Measurements from ENCODE around the gene SLC2A4RG.
A peak's percentile ranks its signal among the peaks of the same experiment; 100 is the strongest.
"Not testable (repeated sequence)": the region's sequence is repeated elsewhere in the genome, so short reads cannot be mapped to it uniquely, and the experiment has no call there.

Gene SLC2A4RG

DNA sequence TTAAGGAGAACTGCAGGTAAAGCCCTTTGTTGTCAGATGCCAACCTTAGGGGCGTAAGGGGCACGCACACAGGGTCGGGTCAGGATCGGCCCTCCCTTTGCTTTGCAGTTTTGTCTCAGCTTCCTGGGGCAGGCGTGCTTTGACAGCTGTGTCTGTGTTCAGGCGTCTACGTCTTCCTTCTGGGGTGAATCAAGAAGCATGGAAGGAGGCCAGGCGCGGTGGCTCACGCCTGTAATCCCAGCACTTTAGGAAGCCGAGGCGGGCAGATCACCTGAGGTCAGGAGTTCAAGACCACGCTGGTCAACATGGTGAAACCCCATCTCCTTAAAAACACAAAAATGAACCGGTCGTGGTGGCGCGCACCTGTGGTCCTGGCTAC is 30.4 kb upstream of the SLC2A4RG start:
- DNase-seq (ENCODE audit: insufficient read length, low spot score), result no peak
- FAIRE-seq, result no peak

DNA sequence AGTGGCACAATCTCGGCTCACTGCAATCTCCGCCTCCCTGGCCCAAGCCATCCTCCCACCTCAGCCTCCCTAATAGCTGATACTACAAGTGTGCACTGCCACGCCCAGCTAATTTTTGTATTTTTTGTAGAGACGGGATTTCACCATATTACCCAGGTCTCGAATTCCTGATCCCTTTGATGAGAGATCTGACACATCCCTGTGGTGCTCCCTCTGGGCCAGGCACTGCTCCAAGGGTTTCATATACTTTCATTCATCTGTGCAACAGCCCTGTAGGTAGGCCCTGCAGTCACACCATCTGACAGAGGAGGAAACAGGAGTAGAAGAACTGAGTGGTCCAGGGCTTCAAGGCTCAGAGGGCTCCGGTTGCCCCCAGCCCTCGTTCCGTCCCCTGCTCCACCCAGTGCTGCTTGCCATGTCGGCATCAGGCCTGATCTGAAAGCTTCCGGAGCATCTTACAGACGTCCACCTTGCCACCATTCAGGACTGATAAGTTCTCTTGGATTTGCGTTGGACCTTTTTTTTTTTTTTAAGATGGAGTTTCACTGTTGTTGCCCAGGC is 28.4 kb upstream of the SLC2A4RG start:
- FAIRE-seq (no peak), DNase-seq (ENCODE audit: insufficient read length, low spot score) (no peak)

DNA sequence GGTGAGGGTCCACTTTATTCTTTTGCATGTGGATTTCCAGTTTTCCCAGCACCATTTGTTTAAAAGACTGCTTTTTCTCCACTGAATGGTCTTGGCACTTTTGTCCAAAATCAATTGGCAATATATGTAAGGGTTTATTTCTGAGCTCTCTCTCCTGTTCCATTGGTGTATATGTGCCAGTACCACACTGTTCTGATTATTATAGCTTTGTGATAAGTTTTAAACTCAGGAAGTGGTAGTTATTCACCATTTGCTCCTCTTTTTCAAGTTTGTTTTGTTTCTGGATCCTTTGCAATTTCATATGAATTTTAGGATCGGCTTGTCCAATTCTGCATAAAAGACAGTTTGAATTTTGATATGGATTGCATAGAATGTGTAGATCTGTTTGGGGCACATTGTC is 27.4 kb upstream of the SLC2A4RG start:
- FAIRE-seq, result no peak

DNA sequence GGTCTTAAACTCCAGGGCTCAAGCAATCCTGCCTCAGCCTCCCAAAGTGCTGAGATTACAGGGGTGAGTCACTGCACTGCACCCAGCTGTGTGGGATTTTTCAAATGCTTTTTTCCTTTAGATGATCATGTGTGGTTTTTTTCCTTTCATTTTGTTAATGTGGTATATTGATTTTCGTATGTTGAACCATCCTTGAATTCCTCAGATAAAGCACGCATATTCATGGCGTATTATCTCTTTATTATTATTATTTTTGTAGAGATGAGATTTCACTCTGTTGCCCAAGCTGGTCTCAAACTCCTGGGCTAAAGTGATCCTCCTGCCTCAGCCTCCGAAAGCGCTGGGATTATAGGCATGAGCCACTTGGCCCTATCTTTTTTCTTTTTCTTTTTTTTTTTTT is 24.7 kb upstream of the SLC2A4RG start:
- FAIRE-seq, result no peak
- no peak for DNase-seq (ENCODE audit: insufficient read length, low spot score)

More for the DNA sequence above, 27.4 kb upstream of the SLC2A4RG start:
- DNase-seq (ENCODE audit: insufficient read length, low spot score), result no peak

DNA sequence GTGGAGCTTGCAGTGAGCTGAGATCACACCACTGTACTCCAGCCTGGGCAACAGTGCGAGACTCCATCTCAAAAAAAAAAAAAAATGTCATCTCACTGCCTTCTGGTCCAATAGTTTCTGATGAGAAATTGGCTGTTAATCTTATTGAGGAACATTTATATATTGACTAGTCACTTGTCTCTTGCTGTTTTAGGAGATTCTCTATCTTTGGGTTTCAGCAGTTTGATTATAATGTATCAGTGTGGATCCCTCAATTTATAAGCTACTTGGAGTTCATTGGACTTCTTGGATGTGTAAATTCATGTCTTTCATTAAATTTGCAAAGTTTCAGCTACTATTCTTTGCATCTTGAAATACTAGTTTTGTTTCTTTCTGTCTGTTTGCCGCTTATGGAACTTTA is 20.6 kb upstream of the SLC2A4RG start:
- FAIRE-seq (no peak), DNase-seq (ENCODE audit: insufficient read length, low spot score) (no peak)

DNA sequence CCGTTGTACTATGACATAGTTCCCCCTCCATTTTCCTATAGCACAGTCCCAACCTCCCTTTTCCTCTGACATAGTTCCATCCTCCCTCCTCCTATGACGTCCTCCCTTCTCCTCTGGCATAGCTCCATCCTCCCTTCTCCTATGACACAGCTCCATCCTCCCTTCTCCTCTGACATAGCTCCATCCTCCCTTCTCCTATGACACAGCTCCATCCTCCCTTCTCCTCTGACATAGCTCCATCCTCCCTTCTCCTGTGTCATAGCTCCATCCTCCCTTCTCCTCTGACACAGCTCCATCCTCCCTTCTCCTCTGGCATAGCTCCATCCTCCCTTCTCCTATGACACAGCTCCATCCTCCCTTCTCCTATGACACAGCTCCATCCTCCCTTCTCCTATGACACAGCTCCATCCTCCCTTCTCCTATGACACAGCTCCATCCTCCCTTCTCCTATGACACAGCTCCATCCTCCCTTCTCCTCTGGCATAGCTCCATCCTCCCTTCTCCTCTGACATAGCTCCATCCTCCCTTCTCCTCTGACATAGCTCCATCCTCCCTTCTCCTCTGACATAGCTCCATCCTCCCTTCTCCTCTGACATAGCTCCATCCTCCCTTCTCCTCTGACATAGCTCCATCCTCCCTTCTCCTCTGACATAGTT is 16.5 kb upstream of the SLC2A4RG start:
- FAIRE-seq; DNase-seq (ENCODE audit: insufficient read length, low spot score): not testable (repeated sequence)

DNA sequence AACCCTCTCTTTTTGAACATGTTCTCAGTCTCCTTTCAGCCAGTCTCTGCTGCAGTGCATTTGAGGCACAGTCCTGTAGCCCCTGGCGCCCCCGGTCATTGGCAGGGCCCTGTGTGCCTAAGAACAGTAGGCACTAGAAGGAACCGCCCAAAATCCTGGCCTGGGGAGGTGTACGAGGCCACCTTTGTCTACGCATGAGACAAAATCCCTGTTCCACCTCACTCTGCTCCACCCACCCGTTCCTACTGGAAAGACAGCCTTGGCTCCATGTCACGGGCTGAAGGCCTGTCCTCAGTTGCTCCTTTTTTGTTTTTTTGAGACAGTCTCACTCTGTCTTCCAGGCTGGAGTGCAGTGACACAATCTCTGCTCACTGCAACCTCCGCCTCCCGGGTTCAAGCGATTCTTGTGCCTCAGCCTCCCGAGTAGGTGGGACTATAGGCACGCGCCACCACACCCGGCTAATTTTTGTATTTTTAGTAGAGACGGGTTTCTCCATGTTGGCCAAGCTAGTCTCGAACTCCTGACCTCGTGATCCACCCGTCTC is 9.3 kb upstream of the SLC2A4RG start:
- not testable (repeated sequence) for DNase-seq (ENCODE audit: insufficient read length, low spot score); FAIRE-seq

DNA sequence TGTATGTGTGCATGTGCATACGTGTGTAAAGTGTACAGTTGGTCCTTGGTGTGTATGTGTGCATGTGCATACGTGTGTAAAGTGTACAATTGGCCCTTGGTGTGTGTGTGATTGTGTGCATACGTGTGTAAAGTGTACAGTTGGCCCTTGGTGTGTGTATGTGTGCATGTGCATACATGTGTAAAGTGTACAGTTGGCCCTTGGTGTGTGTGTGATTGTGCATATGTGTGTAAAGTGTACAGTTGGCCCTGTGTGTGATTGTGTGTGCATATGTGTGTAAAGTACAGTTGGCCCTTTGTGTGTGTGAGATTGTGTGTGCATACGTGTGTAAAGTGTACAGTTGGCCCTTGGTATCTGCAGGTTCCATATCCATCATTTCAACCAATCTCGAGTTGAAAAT is 8.2 kb upstream of the SLC2A4RG start:
- no peak for DNase-seq (ENCODE audit: insufficient read length, low spot score)
- FAIRE-seq, result peak; percentile 8

DNA sequence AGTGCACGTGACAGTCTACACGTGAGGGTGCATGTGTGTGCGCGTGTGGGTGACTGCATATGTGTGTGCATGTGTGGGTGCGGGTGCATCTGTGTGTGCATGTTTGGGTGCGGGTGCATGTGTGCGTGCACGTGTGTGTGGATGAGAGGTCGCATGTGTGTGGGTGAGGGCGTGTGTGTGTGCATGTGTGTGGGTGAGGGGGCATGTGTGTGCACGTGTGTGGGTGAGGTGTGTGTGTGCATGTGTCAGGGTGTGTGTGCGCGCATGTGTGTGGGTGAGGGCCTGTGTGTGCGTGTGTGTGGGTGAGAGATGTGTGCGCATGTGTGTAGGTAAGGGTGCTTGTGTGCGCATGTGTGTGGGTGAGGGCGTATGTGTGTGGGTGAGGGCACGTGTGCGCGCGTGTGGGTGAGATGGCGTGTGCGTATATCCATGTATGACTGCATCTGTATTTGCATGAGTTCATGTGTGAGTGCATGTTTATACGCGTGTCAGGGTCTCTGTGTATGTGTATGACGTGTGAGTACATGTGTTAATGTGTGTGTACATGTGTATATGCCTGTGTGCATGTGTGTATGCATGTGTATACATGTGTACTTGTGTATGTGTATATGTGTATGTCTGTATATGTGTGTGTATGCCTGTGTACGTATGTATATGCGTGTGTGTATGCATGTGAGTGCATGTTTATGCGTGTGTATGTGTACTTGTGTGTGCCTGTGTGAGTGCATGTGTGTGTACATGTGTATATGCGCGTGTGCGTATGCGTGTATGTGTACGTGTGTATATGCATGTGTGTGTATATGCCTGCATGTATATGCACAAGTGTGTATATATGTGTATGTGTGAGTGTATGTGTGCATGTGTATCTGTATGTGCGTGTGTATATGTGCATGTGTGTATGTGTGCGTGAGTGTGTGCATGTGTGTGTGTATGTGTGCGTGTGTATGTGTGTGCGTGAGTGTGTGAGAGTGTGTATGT is 7.2 kb upstream of the SLC2A4RG start:
- FAIRE-seq (no peak), DNase-seq (ENCODE audit: insufficient read length, low spot score) (no peak)

DNA sequence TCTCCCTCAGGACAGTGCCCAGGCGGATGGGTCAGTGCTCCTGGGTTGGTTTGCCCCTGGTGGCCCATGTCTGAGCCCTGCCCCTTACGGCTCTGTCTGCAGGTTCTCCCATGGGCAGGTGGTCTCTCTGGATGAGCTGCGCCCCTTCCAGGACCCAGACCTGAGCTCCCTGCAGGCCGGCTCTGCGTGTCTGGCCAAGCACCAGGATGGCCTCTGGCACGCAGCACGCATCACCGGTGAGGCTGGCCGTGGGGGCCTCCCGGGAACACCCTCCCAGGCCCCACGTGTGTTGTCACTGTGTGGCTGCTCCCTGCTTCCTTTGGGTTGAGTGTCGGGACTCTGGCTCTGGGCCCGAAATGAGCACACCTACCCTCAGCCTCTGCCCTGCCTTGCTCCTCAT is 6.5 kb upstream of the SLC2A4RG start:
- no peak for FAIRE-seq
- DNase-seq (ENCODE audit: insufficient read length, low spot score), result no peak

DNA sequence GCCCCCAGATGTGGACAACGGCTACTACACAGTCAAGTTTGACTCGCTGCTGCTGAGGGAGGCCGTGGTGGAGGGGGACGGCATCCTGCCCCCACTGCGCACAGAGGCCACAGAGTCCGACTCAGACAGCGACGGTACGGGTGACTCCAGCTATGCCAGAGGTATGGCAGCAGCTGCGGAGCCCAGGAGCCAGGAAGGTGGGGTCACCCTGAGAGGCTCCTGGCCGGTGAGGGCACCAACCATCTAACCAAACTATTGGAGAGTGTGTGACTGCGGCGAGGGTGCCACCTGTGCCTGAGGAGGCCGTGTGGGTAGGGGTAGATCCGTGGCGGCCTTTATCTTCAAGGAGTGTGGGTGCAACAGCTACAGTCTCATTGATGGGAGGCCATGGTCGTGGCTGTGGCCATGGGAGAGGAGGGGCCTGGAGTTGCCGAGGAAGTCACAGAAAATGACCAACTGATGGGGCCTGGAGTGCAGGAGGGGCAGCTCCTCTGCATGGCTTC is 5.9 kb upstream of the SLC2A4RG start:
- DNase-seq (ENCODE audit: insufficient read length, low spot score), result no peak
- FAIRE-seq, result no peak

DNA sequence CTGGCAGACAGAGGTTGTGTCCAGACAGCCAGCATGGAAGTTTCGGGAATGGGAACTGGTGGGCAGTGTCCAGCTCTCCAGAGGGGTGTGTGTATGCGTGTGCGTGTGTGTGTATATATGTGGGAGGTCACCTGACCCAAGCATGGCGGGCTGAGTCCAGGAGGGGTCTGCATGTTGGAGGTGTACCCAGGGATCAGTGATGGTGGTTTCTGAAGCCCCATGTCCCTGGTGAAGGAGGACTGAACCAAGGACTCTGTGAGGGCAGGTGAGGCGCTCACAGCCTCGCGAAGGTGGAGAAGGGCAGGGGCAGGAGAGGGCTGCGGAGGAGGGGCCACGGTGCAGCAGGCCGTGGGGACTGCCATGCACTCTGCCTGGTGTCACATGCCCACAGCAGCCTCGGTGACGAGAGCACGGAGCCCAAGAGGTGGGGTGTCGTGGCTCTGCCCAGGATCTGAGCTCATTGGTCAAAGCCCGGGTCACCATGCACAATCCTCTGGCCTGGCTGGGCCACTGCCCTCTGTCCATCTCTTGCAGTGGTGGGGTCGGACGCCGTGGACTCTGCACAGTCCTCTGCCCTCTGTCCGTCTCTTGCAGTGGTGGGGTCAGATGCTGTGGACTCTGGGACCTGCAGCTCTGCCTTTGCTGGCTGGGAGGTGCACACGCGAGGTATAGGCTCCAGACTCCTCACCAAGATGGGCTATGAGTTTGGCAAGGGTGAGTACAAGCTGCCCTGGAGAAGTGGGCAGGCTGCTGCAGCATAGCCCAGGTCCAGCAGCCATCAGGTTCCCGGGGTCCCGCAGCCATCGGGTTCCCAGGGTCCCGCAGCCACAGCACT is 5.2 kb upstream of the SLC2A4RG start:
- no peak for DNase-seq (ENCODE audit: insufficient read length, low spot score)
- no peak for FAIRE-seq

DNA sequence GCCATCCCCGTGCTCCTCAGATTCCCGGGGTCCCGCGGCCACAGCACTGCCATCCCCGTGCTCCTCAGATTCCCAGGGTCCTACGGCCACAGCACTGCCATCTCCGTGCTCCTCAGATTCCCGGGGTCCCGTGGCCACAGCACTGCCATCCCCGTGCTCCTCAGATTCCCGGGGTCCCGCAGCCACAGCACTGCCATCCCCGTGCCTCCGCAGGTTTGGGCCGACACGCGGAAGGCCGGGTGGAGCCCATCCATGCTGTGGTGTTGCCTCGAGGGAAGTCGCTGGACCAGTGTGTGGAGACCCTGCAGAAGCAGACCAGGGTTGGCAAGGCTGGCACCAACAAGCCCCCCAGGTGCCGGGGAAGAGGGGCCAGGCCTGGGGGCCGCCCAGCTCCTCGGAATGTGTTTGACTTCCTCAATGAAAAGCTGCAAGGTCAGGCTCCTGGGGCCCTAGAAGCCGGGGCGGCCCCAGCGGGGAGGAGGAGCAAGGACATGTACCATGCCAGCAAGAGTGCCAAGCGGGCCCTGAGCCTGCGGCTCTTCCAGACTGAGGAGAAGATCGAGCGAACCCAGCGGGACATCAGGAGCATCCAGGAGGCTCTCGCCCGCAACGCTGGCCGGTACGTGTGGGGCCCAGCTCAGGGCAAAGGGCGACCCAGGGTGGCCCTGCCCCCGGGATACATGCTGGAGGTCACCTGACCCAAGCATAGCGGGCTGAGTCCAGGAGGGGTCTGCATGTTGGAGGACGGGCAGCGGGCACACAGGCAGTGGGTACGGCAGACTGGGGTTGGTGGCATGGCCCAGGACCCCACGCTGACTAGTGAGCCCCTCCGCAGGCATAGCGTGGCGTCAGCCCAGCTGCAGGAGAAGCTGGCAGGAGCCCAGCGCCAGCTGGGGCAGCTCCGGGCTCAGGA is 4.4 kb upstream of the SLC2A4RG start:
- DNase-seq (ENCODE audit: insufficient read length, low spot score), result no peak
- FAIRE-seq, result no peak

DNA sequence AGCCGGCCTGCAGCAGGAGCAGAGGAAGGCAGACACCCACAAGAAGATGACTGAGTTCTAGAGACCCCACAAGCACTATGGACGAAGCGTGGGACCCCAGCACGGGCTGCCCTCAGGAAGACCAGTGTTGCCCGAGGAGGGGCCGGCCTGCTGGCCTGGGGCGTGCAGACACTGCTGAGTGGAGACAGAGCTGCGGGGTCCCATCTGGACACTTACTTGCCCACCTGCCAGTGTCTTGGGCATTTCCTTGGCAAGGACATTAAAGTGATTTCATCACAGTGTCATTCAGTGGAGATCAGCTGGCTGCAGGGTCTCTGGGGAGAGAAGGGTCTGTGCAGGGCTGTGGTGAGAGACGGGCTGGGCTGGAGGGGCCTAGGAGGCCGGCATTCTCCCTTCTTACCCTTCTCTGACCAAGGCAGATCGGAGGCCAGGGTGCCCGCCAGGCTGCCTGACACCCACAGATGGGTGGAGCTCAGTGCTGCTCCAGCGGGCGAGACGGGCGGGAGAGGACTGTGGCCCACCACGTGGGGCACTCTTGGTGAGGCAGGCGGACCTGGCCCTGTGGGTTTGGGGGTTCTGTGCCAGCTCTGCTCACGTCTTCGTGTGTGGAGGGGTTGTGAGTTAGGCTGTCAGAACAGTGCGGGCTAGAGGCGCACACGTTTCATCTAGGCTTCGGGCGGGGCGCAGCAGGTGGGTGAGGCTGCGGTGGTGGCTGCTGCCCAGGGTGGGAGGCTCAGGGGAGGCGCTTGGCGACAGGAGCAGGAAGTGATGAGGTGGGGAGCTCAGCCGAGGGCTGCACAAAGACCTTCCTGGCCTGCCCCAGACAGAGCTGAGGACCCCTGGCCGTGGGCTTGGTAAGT is 3.5 kb upstream of the SLC2A4RG start, which contains the start of gene LIME1:
LIME1 (plus strand) TSS at position 806 of the 860 bp plus-strand sequence. CDS start 886 bp downstream, outside the sequence.
- FAIRE-seq, result peak; percentile 90
- DNase-seq (ENCODE audit: insufficient read length, low spot score), result peak; percentile 70

DNA sequence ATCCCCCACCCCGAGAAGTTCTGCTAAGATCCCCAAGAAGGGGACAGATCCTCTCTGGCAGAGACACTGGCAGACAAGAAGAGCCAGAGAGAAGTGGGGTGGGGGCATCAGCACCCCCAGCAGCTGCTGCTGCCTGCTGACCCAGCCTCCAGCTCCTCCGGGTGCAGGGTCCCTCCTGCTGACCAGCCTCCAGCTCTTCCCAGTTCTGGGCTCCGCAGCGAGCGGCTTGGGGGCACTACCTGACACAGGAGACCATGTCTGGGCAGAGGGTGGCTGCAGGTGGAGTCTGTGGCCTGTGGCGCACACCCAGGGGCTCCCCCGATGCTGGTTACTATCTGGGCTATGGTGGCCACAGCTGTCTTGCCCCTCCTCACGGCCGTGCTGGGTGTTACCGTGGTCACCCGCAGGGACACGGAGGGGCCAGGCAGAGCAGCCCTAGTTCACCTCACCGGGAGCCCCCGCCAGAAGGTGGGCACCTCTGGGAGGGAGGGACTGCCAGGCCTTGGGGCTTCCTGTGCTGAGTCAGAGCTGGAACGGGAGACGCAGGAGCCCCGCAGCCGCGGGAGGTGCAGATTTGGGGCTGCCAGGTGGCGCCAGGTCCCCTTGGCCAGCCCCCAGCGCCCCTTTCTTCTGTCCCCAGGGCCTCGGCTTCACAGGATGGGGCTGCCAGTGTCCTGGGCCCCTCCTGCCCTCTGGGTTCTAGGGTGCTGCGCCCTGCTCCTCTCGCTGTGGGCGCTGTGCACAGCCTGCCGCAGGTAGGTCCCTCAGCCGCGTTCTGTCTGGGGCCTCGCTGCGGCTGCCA is 2.5 kb upstream of the SLC2A4RG start:
- DNase-seq (ENCODE audit: insufficient read length, low spot score) (no peak), FAIRE-seq (peak; percentile 82)

DNA sequence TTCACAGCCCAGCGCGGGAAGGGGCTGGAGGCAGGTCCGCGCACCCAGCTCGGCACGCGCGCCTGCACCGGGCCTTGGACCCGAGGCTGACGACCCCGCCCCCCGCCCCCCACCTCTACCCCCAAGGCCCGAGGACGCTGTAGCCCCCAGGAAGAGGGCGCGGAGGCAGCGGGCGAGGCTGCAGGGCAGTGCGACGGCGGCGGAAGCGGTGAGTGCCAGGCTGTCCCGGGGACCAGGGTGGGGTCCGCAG is 2.0 kb upstream of the SLC2A4RG start:
- FAIRE-seq, result no peak
- no peak for DNase-seq (ENCODE audit: insufficient read length, low spot score)

DNA sequence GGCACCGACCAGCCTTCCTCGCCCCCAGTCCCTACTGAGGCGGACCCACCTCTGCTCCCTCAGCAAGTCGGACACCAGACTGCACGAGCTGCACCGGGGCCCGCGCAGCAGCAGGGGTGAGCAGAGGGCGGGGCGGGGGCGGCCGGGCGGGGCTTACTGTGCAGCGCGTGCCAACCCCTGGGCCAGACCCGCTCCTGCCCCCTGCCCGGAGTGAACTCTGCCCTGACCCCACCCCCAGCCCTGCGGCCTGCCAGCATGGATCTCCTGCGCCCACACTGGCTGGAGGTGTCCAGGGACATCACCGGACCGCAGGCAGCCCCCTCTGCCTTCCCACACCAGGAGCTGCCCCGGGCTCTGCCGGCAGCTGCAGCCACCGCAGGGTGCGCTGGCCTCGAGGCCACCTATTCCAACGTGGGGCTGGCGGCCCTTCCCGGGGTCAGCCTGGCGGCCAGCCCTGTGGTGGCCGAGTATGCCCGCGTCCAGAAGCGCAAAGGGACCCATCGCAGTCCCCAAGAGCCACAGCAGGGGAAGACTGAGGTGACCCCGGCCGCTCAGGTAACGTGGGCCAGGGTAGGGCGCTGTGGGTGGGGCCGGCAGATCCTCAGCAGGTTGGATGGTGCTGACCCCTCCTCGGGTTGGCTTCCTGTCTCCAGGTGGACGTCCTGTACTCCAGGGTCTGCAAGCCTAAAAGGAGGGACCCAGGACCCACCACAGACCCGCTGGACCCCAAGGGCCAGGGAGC is 1.5 kb upstream of the SLC2A4RG start:
- no peak for DNase-seq (ENCODE audit: insufficient read length, low spot score)
- peak; percentile 42 for FAIRE-seq
